CD4-positive, alpha-beta T cell (primary cell): Measurements from ENCODE around the gene GDPD5. TPM values are rescaled to one million over a fixed set of nuclear protein-coding genes. Genes with fewer than 3 reads are reported as not detected.

Experiments used
- ATAC-seq: fragments of 200-7000 bp; cut with Tn5 transposase; one replicate; pipeline ENCODE4 v1.10.0; 2022; ENCODE audit warnings: mild to moderate bottlenecking; ENCODE audit not compliant: poor library complexity
- CTCF ChIA-PET: fragments of 350-600 bp; sonication (Branson Sonifier 250); formaldehyde crosslinking; loops from one replicate; lab custom pipeline; 2021; ENCODE audit warnings: antibody characterized with exemption, inconsistent platforms; lab: Charles Lee
- POLR2A ChIA-PET: fragments of 350-600 bp; sonication (Branson Sonifier 250); formaldehyde crosslinking; loops from one replicate; lab custom pipeline; 2021; ENCODE audit warnings: antibody characterized with exemption, inconsistent platforms; lab: Charles Lee
- DNase-seq, 14 experiments: peaks; one replicate each; pipeline ENCODE4 v3.0.0-alpha.2; 2013 to 2020; ENCODE audit warnings: mixed read lengths in 2 of 14
- H3K27ac ChIP-seq, 2 donors: one replicate each; pipeline versions ENCODE4 v1.5.1 to v1.7.0; 2013; ENCODE audit warnings: low read length in 2 of 2, low read depth in 1 of 2, mild to moderate bottlenecking in 1 of 2
- H3K27me3 ChIP-seq, 2 experiments: 1 replicate in 1 of 2; 2 replicates in 1 of 2; pipeline versions ENCODE4 v1.6.1 to v1.7.0; 2013; ENCODE audit warnings: low read length in 2 of 2, control low read depth in 1 of 2, mild to moderate bottlenecking in 1 of 2, moderate library complexity in 1 of 2; ENCODE audit not compliant: insufficient read depth in 2 of 2, control insufficient read depth in 1 of 2
- H3K36me3 ChIP-seq: one replicate; pipeline ENCODE4 v1.6.1; 2013; ENCODE audit warnings: low read length, control low read depth; ENCODE audit not compliant: insufficient read depth
- H3K4me1 ChIP-seq: one replicate; pipeline ENCODE4 v1.6.1; 2013; ENCODE audit warnings: low read length, control low read depth; ENCODE audit not compliant: insufficient read depth
- H3K4me3 ChIP-seq: one replicate; pipeline ENCODE4 v1.5.1; 2013; ENCODE audit warnings: mild to moderate bottlenecking, low read length, moderate library complexity
- H3K9me3 ChIP-seq, 2 experiments: 1 replicate in 1 of 2; 2 replicates in 1 of 2; pipeline versions ENCODE4 v1.6.1 to v1.7.0; 2013; ENCODE audit warnings: low read length in 2 of 2, mild to moderate bottlenecking in 2 of 2, control low read depth in 1 of 2, moderate library complexity in 1 of 2; ENCODE audit not compliant: control insufficient read depth in 1 of 2, insufficient read depth in 1 of 2
- H3K27ac Mint-ChIP-seq: one replicate; pipeline ENCODE4 v1.8.0; 2020; ENCODE audit warnings: mixed read lengths
- H3K27me3 Mint-ChIP-seq: one replicate; pipeline ENCODE4 v1.8.0; 2021; ENCODE audit warnings: mixed read lengths
- H3K36me3 Mint-ChIP-seq: one replicate; pipeline ENCODE4 v1.8.0; 2021; ENCODE audit warnings: low read depth, mixed read lengths
- H3K4me1 Mint-ChIP-seq: one replicate; pipeline ENCODE4 v1.8.0; 2021; ENCODE audit warnings: low read depth, mixed read lengths
- H3K4me3 Mint-ChIP-seq: one replicate; pipeline ENCODE4 v1.8.0; 2020; ENCODE audit warnings: mild to moderate bottlenecking, mixed read lengths
- H3K9me3 Mint-ChIP-seq: one replicate; pipeline ENCODE4 v1.8.0; 2020; ENCODE audit warnings: mixed read lengths
- CTCF ChIP-seq: fragments of 200-600 bp; IDR thresholded peaks from one replicate; pipeline ENCODE4 v1.8.0; 2022; ENCODE audit warnings: antibody characterized with exemption, mild to moderate bottlenecking
- intact Hi-C, 2 experiments: fragments of 100-400 bp; cut with DNase I in 1 of 2; cut with micrococcal nuclease in 1 of 2; formaldehyde crosslinking; loops; one replicate each; pipeline versions ENCODE4 v1.15.1 to v1.9.0; 2023 to 2025; cut with DNase I, micrococcal nuclease
- total RNA-seq, 174 experiments: library from RNA in 2 of 174; stranded (reverse) in 2 of 174; gene quantifications; one replicate each; pipeline ENCODE4 v1.2.3 and lab custom pipeline; 2021 to 2026

Gene GDPD5
- total RNA-seq, 2 experiments from 2014 or later = 91.6 to 101 TPM

GRCh38 chr11:75506827-75507226 is 18.9 kb downstream of the GDPD5 start:
- no peak for TF ChIP-seq CTCF
- CTCF ChIA-PET = interaction anchor here (1.9 kb wide), 1 partner anchor 16 kb away, joined by 4 read pairs; no protein-coding TSS in a partner anchor

GRCh38 chr11:75505916-75506692 is 19.6 kb downstream of the GDPD5 start:
- ATAC-seq (no peak), DNase-seq (no peak)
- peaks cover 41% of the 10 kb centered on the region for H3K4me1 Mint-ChIP-seq
- intact Hi-C loops = no loop called here
- no peaks in the 10 kb centered on the region for H3K27me3 Mint-ChIP-seq
- peak overlapping the region; percentile 92 for H3K27ac Mint-ChIP-seq
- TF ChIP-seq CTCF = no peak
- Histone ChIP-seq H3K36me3 (no peaks in the 10 kb centered on the region), H3K9me3 (no peaks in the 10 kb centered on the region), H3K4me3 (no peak overlapping the region), H3K27ac (no peak overlapping the region), H3K4me1 (peaks cover 34% of the 10 kb centered on the region), H3K27me3 (no peaks in the 10 kb centered on the region)
- CTCF ChIA-PET = interaction anchor here (1.9 kb wide), 1 partner anchor 17 kb away, joined by 4 read pairs; no protein-coding TSS in a partner anchor
- no peak overlapping the region for H3K4me3 Mint-ChIP-seq
- no peaks in the 10 kb centered on the region for H3K36me3 Mint-ChIP-seq
- POLR2A ChIA-PET = no interaction called here
- no peaks in the 10 kb centered on the region for H3K9me3 Mint-ChIP-seq

More at GRCh38 chr11:75506827-75507226, 18.9 kb downstream of the GDPD5 start:
- DNase-seq (no peak), ATAC-seq (no peak)
- no peak overlapping the region for H3K4me3 ChIP-seq
- peak overlapping the region; percentile 32 to 72 for H3K27ac ChIP-seq
- no peaks in the 10 kb centered on the region for H3K9me3 ChIP-seq
- H3K27ac Mint-ChIP-seq = peak overlapping the region; percentile 92
- no peak overlapping the region for H3K4me3 Mint-ChIP-seq
- no peaks in the 10 kb centered on the region for H3K36me3 Mint-ChIP-seq
- no peaks in the 10 kb centered on the region for H3K27me3 ChIP-seq
- intact Hi-C loops = no loop called here
- H3K9me3 Mint-ChIP-seq = no peaks in the 10 kb centered on the region
- H3K36me3 ChIP-seq = no peaks in the 10 kb centered on the region
- H3K4me1 Mint-ChIP-seq = peaks cover 41% of the 10 kb centered on the region
- no peaks in the 10 kb centered on the region for H3K27me3 Mint-ChIP-seq
- H3K4me1 ChIP-seq = peaks cover 38% of the 10 kb centered on the region
- POLR2A ChIA-PET = interaction anchor here (2.5 kb wide), 1 partner anchor 19 kb away, joined by 13 read pairs; the partner anchor contains the start of gene GDPD5

GRCh38 chr11:75504501-75504900 is 21.2 kb downstream of the GDPD5 start:
- no peaks in the 10 kb centered on the region for H3K9me3 Mint-ChIP-seq
- no peak overlapping the region for H3K27ac ChIP-seq
- H3K4me1 ChIP-seq = peaks cover 30% of the 10 kb centered on the region
- POLR2A ChIA-PET = no interaction called here
- CTCF ChIA-PET = no interaction called here
- H3K27me3 ChIP-seq = no peaks in the 10 kb centered on the region
- no peaks in the 10 kb centered on the region for H3K36me3 Mint-ChIP-seq
- DNase-seq = no peak
- H3K4me1 Mint-ChIP-seq = peaks cover 44% of the 10 kb centered on the region
- H3K4me3 ChIP-seq = no peak overlapping the region
- H3K4me3 Mint-ChIP-seq = no peak overlapping the region
- no peak for TF ChIP-seq CTCF
- ATAC-seq = no peak
- intact Hi-C loops = no loop called here
- peak overlapping the region; percentile 92 for H3K27ac Mint-ChIP-seq
- H3K27me3 Mint-ChIP-seq = no peaks in the 10 kb centered on the region
- no peaks in the 10 kb centered on the region for H3K9me3 ChIP-seq
- H3K36me3 ChIP-seq = no peaks in the 10 kb centered on the region
